Measurements from ENCODE around the gene CHST11.

Gene CHST11

GRCh38 chr12:104484079-104484478 is 27.3 kb downstream of the CHST11 start:
- no peak for DNase-seq

- no peak for DNase-seq
Measured at GRCh38 chr12:104485651-104486362, 29.1 kb downstream of the CHST11 start.

- DNase-seq, result no peak
Measured at GRCh38 chr12:104486363-104486750, 29.6 kb downstream of the CHST11 start.

GRCh38 chr12:104486943-104487819 is 30.4 kb downstream of the CHST11 start:
- DNase-seq, result no peak

- no peak for DNase-seq
Measured at GRCh38 chr12:104488374-104488773, 31.6 kb downstream of the CHST11 start.

GRCh38 chr12:104490186-104490585 is 33.4 kb downstream of the CHST11 start:
- peak in 1 of 2 donors; percentile 56 for DNase-seq

GRCh38 chr12:104490850-104491249 is 34.1 kb downstream of the CHST11 start:
- DNase-seq, result no peak

GRCh38 chr12:104493496-104493895 is 36.7 kb downstream of the CHST11 start:
- DNase-seq, result peak in 1 of 2 donors; percentile 61

- DNase-seq, result peak in 1 of 2 donors; percentile 72
Measured at GRCh38 chr12:104494137-104494792, 37.5 kb downstream of the CHST11 start.

GRCh38 chr12:104494793-104495158 is 38.0 kb downstream of the CHST11 start:
- DNase-seq, result peak; percentile 64 to 89

- no peak for DNase-seq
Measured at GRCh38 chr12:104495786-104496185, 39.0 kb downstream of the CHST11 start.

- no peak for DNase-seq
Measured at GRCh38 chr12:104496336-104496735, 39.6 kb downstream of the CHST11 start.

GRCh38 chr12:104498211-104498801 is 41.6 kb downstream of the CHST11 start:
- DNase-seq, result peak; percentile 22 to 62

- DNase-seq, result no peak
Measured at GRCh38 chr12:104499668-104500332, 43.1 kb downstream of the CHST11 start.

- DNase-seq, result no peak
Measured at GRCh38 chr12:104501115-104501514, 44.4 kb downstream of the CHST11 start.

GRCh38 chr12:104501660-104502059 is 44.9 kb downstream of the CHST11 start:
- DNase-seq, result no peak

- no peak for DNase-seq
Measured at GRCh38 chr12:104502217-104502616, 45.5 kb downstream of the CHST11 start.

- no peak for DNase-seq
Measured at GRCh38 chr12:104502638-104503037, 45.9 kb downstream of the CHST11 start.

- no peak for DNase-seq
Measured at GRCh38 chr12:104503191-104503590, 46.4 kb downstream of the CHST11 start.

GRCh38 chr12:104504146-104504545 is 47.4 kb downstream of the CHST11 start:
- DNase-seq, result no peak

- no peak for DNase-seq
Measured at GRCh38 chr12:104505095-104505818, 48.5 kb downstream of the CHST11 start.

Measured in inflammatory macrophage treated with lipopolysaccharide for 1 hour (primary cell).